ENCODE data around the gene MIA. TPM values are rescaled to one million over a fixed set of nuclear protein-coding genes. Genes with fewer than 3 reads are reported as not detected.
"Not testable (repeated sequence)": the region's sequence is repeated elsewhere in the genome, so short reads cannot be mapped to it uniquely, and the experiment has no call there.

MIA gene
- total RNA-seq, 4 donors from 2014 or later = 1.4 to 9.2 (median 3.1) TPM; not detected in 1

GRCh38 chr19:40759352-40759751 lies 16.0 kb upstream of the MIA start:
- Histone ChIP-seq H3K4me3 (no peak overlapping the region), H3K27me3 (no peaks in the 10 kb centered on the region), H3K36me3 (peaks cover 4 to 93% of the 10 kb centered on the region in 2 donors), H3K27ac (no peak overlapping the region), H3K4me1 (peaks cover 0 to 31% (median 9%) of the 10 kb centered on the region in 3 donors), H3K9me3 (no peaks in the 10 kb centered on the region)
- WGBS, 2 donors (ENCODE audit: low coverage in 1 of 2) = 93 to 100% methylated on average over 1 to 6 of the region's 13 CpGs
- TF ChIP-seq POLR2A (IDR thresholded peaks at IDR 0.05) = no peak
- no peak for TF ChIP-seq CTCF (IDR thresholded peaks at IDR 0.05)
- TF ChIP-seq POLR2AphosphoS5 (IDR thresholded peaks at IDR 0.05) = no peak
- TF ChIP-seq EP300 (IDR thresholded peaks at IDR 0.05) = no peak
- no peak for ATAC-seq

GRCh38 chr19:40762754-40763470 lies 12.4 kb upstream of the MIA start:
- H3K4me3 ChIP-seq = no peak overlapping the region
- H3K27me3 ChIP-seq = no peaks in the 10 kb centered on the region
- H3K27ac ChIP-seq = no peak overlapping the region
- peaks cover 4 to 97% of the 10 kb centered on the region in 2 donors for H3K36me3 ChIP-seq
- TF ChIP-seq CTCF (IDR thresholded peaks at IDR 0.05) (no peak), POLR2A (IDR thresholded peaks at IDR 0.05) (no peak), POLR2AphosphoS5 (IDR thresholded peaks at IDR 0.05) (no peak), EP300 (IDR thresholded peaks at IDR 0.05) (no peak)
- ATAC-seq = no peak
- WGBS, 2 donors (ENCODE audit: low coverage in 1 of 2) = 78 to 92% methylated on average over 2 to 8 of the region's 17 CpGs
- H3K4me1 ChIP-seq = no peaks in the 10 kb centered on the region
- no peaks in the 10 kb centered on the region for H3K9me3 ChIP-seq

- TF ChIP-seq POLR2AphosphoS5 (IDR thresholded peaks at IDR 0.05) (no peak), CTCF (IDR thresholded peaks at IDR 0.05) (no peak), POLR2A (IDR thresholded peaks at IDR 0.05) (no peak), EP300 (IDR thresholded peaks at IDR 0.05) (no peak)
- Histone ChIP-seq H3K36me3 (peaks cover 4 to 91% of the 10 kb centered on the region in 2 donors), H3K27ac (no peak overlapping the region), H3K27me3 (no peaks in the 10 kb centered on the region), H3K4me3 (no peak overlapping the region), H3K4me1 (no peaks in the 10 kb centered on the region), H3K9me3 (no peaks in the 10 kb centered on the region)
- no peak for ATAC-seq
- WGBS, 2 donors (ENCODE audit: low coverage in 1 of 2) = 100% methylated on average over 2 of the region's 7 CpGs; no CpG with 5 or more reads in 1 of the 2 donors
Observed at GRCh38 chr19:40763526-40763925, 11.8 kb upstream of the MIA start.

- Histone ChIP-seq H3K27ac (no peak overlapping the region), H3K4me3 (no peak overlapping the region), H3K36me3 (peaks cover 4 to 87% of the 10 kb centered on the region in 2 donors), H3K4me1 (no peaks in the 10 kb centered on the region), H3K9me3 (no peaks in the 10 kb centered on the region), H3K27me3 (no peaks in the 10 kb centered on the region)
- 85 to 100% methylated on average over 2 to 9 of the region's 10 CpGs for WGBS, 2 donors (ENCODE audit: low coverage in 1 of 2)
- no peak for ATAC-seq
- no peak for TF ChIP-seq POLR2AphosphoS5 (IDR thresholded peaks at IDR 0.05)
- no peak for TF ChIP-seq CTCF (IDR thresholded peaks at IDR 0.05)
- TF ChIP-seq EP300 (IDR thresholded peaks at IDR 0.05) = no peak
- no peak for TF ChIP-seq POLR2A (IDR thresholded peaks at IDR 0.05)
Observed at GRCh38 chr19:40763963-40764362, 11.4 kb upstream of the MIA start.

GRCh38 chr19:40766385-40766784 lies 8.9 kb upstream of the MIA start:
- H3K9me3 ChIP-seq, H3K27ac ChIP-seq: not testable (repeated sequence)

More at GRCh38 chr19:40766385-40766784, 8.9 kb upstream of the MIA start:
- H3K27me3 ChIP-seq, H3K4me1 ChIP-seq, ATAC-seq, H3K4me3 ChIP-seq: not testable (repeated sequence)
- H3K36me3 ChIP-seq = peaks cover 4 to 63% of the 10 kb centered on the region in 2 donors
- 91% methylated on average over 10 of the region's 13 CpGs; no CpG with 5 or more reads in 1 of the 2 donors for WGBS, 2 donors (ENCODE audit: low coverage in 1 of 2)

Measured in gastroesophageal sphincter (tissue), 4 donors.